Thyroid gland (tissue), 4 donors: ENCODE data around the gene SEMA5B.

ENCODE experiments used
- POLR2A ChIP-seq, 2 donors: fragments of 450-650 bp; IDR thresholded peaks; one replicate each; pipeline ENCODE4 v1.6.1; 2017; ENCODE audit warnings: antibody characterized with exemption in 2 of 2, mild to moderate bottlenecking in 2 of 2, moderate library complexity in 1 of 2
- TF ChIP-seq, protein P1 (sequence below), 6 experiments: fragments of 200-600 bp in 3 of 6; fragments of 450-650 bp in 3 of 6; sonication (generic) in 3 of 6; IDR thresholded peaks; one replicate each; pipeline ENCODE4 v1.5.1; 2016 to 2019; ENCODE audit warnings: antibody characterized with exemption in 6 of 6, mild to moderate bottlenecking in 2 of 6, inconsistent platforms in 1 of 6, moderate library complexity in 1 of 6

DNA sequence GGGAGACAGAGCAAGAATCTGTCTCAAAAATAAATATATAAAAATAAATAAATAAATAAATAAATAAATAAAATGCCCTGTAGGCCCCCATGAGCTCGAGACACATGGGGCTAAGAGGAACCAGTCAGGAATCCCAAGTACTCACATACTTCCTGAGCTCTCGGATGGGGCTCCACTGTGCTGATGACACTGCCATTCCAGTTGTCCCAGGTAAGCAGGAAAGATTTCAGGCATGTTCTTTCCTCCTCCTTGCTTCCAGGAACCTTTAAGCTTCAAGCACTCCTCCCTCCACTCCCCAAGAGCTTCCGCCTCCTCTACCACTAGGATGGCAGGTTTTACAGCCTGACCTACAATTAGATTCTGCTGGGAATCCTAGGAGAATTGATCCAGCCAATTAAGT is 119.3 kb downstream of the SEMA5B start:
- TF ChIP-seq POLR2A (IDR thresholded peaks at IDR 0.05) = no peak
- TF ChIP-seq, protein P1, sequence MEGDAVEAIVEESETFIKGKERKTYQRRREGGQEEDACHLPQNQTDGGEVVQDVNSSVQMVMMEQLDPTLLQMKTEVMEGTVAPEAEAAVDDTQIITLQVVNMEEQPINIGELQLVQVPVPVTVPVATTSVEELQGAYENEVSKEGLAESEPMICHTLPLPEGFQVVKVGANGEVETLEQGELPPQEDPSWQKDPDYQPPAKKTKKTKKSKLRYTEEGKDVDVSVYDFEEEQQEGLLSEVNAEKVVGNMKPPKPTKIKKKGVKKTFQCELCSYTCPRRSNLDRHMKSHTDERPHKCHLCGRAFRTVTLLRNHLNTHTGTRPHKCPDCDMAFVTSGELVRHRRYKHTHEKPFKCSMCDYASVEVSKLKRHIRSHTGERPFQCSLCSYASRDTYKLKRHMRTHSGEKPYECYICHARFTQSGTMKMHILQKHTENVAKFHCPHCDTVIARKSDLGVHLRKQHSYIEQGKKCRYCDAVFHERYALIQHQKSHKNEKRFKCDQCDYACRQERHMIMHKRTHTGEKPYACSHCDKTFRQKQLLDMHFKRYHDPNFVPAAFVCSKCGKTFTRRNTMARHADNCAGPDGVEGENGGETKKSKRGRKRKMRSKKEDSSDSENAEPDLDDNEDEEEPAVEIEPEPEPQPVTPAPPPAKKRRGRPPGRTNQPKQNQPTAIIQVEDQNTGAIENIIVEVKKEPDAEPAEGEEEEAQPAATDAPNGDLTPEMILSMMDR (IDR thresholded peaks at IDR 0.05) = no peak
